KMS-11 (cell line): ENCODE data around the gene OR51A7.
"Not testable (repeated sequence)": the region's sequence is repeated elsewhere in the genome, so short reads cannot be mapped to it uniquely, and the experiment has no call there.

Source experiments
- H2AFZ ChIP-seq: fragments of 200-600 bp; sonication (generic); 2 replicates; pipeline ENCODE4 v1.6.1; 2016; ENCODE audit warnings: antibody characterized with exemption, mixed run types, low read depth
- H3K27ac ChIP-seq: fragments of 200-600 bp; sonication (generic); 2 replicates; pipeline ENCODE4 v1.6.1; 2016; ENCODE audit warnings: mild to moderate bottlenecking, mixed run types
- H3K27me3 ChIP-seq: fragments of 200-600 bp; sonication (generic); 2 replicates; pipeline ENCODE4 v1.6.1; 2017; ENCODE audit warnings: mild to moderate bottlenecking, low read depth, mixed run types, moderate library complexity; ENCODE audit not compliant: insufficient read depth
- H3K36me3 ChIP-seq: fragments of 200-600 bp; sonication (generic); 2 replicates; pipeline ENCODE4 v1.6.1; 2017; ENCODE audit warnings: mild to moderate bottlenecking, mixed run types; ENCODE audit not compliant: insufficient read depth
- H3K4me1 ChIP-seq: fragments of 200-600 bp; sonication (generic); 2 replicates; pipeline ENCODE4 v1.6.1; 2016; ENCODE audit warnings: mild to moderate bottlenecking, low read depth, mixed run types; ENCODE audit not compliant: poor library complexity, severe bottlenecking
- H3K4me2 ChIP-seq: fragments of 200-600 bp; sonication (generic); 2 replicates; pipeline ENCODE4 v1.7.0; 2016; ENCODE audit warnings: mild to moderate bottlenecking, mixed run types
- H3K4me3 ChIP-seq: fragments of 200-600 bp; sonication (generic); IDR thresholded peaks from 2 replicates; pipeline ENCODE4 v1.6.1; 2017; ENCODE audit warnings: low read depth, low read length, mixed read lengths; ENCODE audit not compliant: insufficient read depth
- H3K79me2 ChIP-seq: fragments of 200-600 bp; sonication (generic); 2 replicates; pipeline ENCODE4 v1.6.1; 2016; ENCODE audit warnings: low read depth, mixed run types; ENCODE audit not compliant: insufficient read depth
- H3K9ac ChIP-seq: fragments of 200-600 bp; sonication (generic); 2 replicates; pipeline ENCODE4 v1.6.1; 2016; ENCODE audit warnings: mild to moderate bottlenecking, mixed run types
- H4K20me1 ChIP-seq: fragments of 200-600 bp; sonication (generic); 2 replicates; pipeline ENCODE4 v1.6.1; 2016; ENCODE audit warnings: mild to moderate bottlenecking, mixed run types; ENCODE audit not compliant: insufficient read depth
- CTCF ChIP-seq: fragments of 200-600 bp; sonication (generic); conservative IDR thresholded peaks from 2 replicates; pipeline ENCODE4 v1.6.1; 2017; ENCODE audit warnings: low read depth, mild to moderate bottlenecking, antibody characterized with exemption, low read length, moderate library complexity, mixed read lengths

OR51A7 gene

DNA sequence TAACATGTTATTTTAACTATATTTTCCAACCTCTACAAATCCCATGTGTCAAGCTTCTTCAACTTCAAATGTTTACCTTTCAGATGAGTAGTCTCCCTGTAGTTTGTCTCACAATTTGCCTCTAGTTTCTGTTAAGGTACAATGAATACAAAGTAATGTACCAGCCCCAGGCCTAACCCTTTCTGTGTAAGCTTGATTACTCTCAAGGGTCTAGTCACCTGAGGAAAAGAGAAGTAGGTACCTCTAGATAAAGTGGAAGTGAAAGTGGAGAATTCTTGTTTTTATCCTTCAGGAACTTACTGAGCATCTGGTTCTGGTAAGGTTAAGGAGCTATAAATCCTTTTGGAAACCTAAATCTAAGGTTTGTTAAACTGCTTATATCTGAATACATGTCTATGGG is at the start of gene OR51A7:
TSS of gene OR51A7 (plus strand) at position 300 of the 400 bp plus-strand sequence. CDS start 3,587 bp downstream, outside the sequence.
- Histone ChIP-seq H3K27ac (no peak within 1 kb of the TSS), H4K20me1 (no peaks in the 10 kb centered on the region), H3K79me2 (no peaks in the 10 kb centered on the region), H3K9ac (no peak within 1 kb of the TSS), H3K4me1 (no peaks in the 10 kb centered on the region), H2AFZ (no peak within 1 kb of the TSS), H3K4me3 (no peak within 1 kb of the TSS), H3K36me3 (no peaks in the 10 kb centered on the region), H3K27me3 (no peaks in the 10 kb centered on the region), H3K4me2 (no peak within 1 kb of the TSS)
- no peak for TF ChIP-seq CTCF

- not testable (repeated sequence) for H3K79me2 ChIP-seq, H3K4me1 ChIP-seq, H3K4me3 ChIP-seq, H3K27ac ChIP-seq, H2AFZ ChIP-seq, H4K20me1 ChIP-seq, H3K36me3 ChIP-seq, H3K9ac ChIP-seq, H3K27me3 ChIP-seq, H3K4me2 ChIP-seq
Observed at GRCh38 chr11:4854286-4854685, 49.3 kb upstream of the OR51A7 start.

GRCh38 chr11:4862447-4863236 is 40.9 kb upstream of the OR51A7 start:
- H4K20me1 ChIP-seq: no peaks in the 10 kb centered on the region
- no peaks in the 10 kb centered on the region for H3K27me3 ChIP-seq
- TF ChIP-seq CTCF: no peak
- no peak overlapping the region for H3K9ac ChIP-seq
- no peak overlapping the region for H2AFZ ChIP-seq
- no peak overlapping the region for H3K4me3 ChIP-seq
- H3K27ac ChIP-seq: no peak overlapping the region
- no peaks in the 10 kb centered on the region for H3K4me1 ChIP-seq
- H3K79me2 ChIP-seq: no peaks in the 10 kb centered on the region
- H3K4me2 ChIP-seq: no peak overlapping the region
- no peaks in the 10 kb centered on the region for H3K36me3 ChIP-seq

DNA sequence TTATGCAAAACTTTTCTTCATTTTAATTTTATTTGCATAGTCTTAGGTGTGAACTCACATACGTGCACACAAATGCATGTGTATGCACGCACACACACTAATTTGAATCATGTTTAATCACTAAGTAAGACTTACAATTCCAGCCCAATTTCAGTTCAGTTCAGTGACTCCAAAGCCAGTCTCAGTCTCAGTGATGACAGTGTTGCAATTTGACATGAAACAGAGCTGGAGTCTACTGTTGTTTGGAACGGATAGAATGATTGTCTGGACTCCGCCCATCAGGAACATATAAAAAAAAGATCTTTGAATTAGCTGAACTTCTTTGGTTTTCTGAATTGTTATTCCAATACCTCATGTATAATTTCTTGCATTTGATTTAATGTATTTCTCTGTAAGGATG is 39.7 kb upstream of the OR51A7 start:
- no peak overlapping the region for H3K27ac ChIP-seq
- no peaks in the 10 kb centered on the region for H4K20me1 ChIP-seq
- no peaks in the 10 kb centered on the region for H3K79me2 ChIP-seq
- H3K9ac ChIP-seq: no peak overlapping the region
- H3K4me3 ChIP-seq: no peak overlapping the region
- H2AFZ ChIP-seq: no peak overlapping the region
- no peaks in the 10 kb centered on the region for H3K4me1 ChIP-seq
- H3K4me2 ChIP-seq: no peak overlapping the region
- no peaks in the 10 kb centered on the region for H3K27me3 ChIP-seq
- no peaks in the 10 kb centered on the region for H3K36me3 ChIP-seq
- no peak for TF ChIP-seq CTCF

- no peak overlapping the region for H3K4me3 ChIP-seq
- H3K4me2 ChIP-seq: no peak overlapping the region
- no peak overlapping the region for H3K9ac ChIP-seq
- no peaks in the 10 kb centered on the region for H3K36me3 ChIP-seq
- H3K79me2 ChIP-seq: no peaks in the 10 kb centered on the region
- no peak overlapping the region for H3K27ac ChIP-seq
- no peaks in the 10 kb centered on the region for H3K4me1 ChIP-seq
- H2AFZ ChIP-seq: no peak overlapping the region
- no peaks in the 10 kb centered on the region for H4K20me1 ChIP-seq
- no peaks in the 10 kb centered on the region for H3K27me3 ChIP-seq
- no peak for TF ChIP-seq CTCF
Observed at GRCh38 chr11:4865855-4866254, 37.7 kb upstream of the OR51A7 start.
